GM12874 (cell line): ENCODE data around the gene ZG16B.

Source experiments
- CTCF ChIP-seq: IDR thresholded peaks from 2 replicates; pipeline ENCODE4 v1.5.1; 2011; ENCODE audit warnings: low read depth, mild to moderate bottlenecking, control low read depth, low read length, moderate library complexity; ENCODE audit not compliant: insufficient read depth

The ZG16B gene

GRCh38 chr16:2786061-2786825, 43.9 kb upstream of the ZG16B start:
- no peak for TF ChIP-seq CTCF

- TF ChIP-seq CTCF: no peak
Measured at GRCh38 chr16:2786826-2787151, 43.3 kb upstream of the ZG16B start.

- TF ChIP-seq CTCF: no peak
Measured at GRCh38 chr16:2787406-2787805, 42.7 kb upstream of the ZG16B start, which contains the start of gene PRSS33. PRSS33 (minus strand) TSS chr16:2787560; CDS start chr16:2786547, 1,013 bp downstream.

GRCh38 chr16:2787961-2788360, 42.1 kb upstream of the ZG16B start:
- TF ChIP-seq CTCF: no peak

- no peak for TF ChIP-seq CTCF
Measured at GRCh38 chr16:2790631-2791030, 39.5 kb upstream of the ZG16B start.

- TF ChIP-seq CTCF: no peak
Measured at GRCh38 chr16:2791174-2791573, 38.9 kb upstream of the ZG16B start.

GRCh38 chr16:2792940-2793339, 37.2 kb upstream of the ZG16B start:
- no peak for TF ChIP-seq CTCF
